HG03558 (cell line): ENCODE data around the gene HCRTR1.

ENCODE experiments used
- ATAC-seq: cut with Tn5 transposase; IDR thresholded peaks from one replicate; pipeline ENCODE4 v1.9.1; 2021; ENCODE audit warnings: moderate number of reproducible peaks; ENCODE audit not compliant: unreplicated experiment; ENCODE audit errors: extremely low read depth

Gene HCRTR1

GRCh38 chr1:31617218-31617915 is at the start of gene HCRTR1:
Gene HCRTR1 (plus strand): TSS chr1:31617689. CDS start chr1:31619193, 1,504 bp downstream.
- ATAC-seq: no peak

- no peak for ATAC-seq
Measured at GRCh38 chr1:31567956-31568570, 49.4 kb upstream of the HCRTR1 start.

DNA sequence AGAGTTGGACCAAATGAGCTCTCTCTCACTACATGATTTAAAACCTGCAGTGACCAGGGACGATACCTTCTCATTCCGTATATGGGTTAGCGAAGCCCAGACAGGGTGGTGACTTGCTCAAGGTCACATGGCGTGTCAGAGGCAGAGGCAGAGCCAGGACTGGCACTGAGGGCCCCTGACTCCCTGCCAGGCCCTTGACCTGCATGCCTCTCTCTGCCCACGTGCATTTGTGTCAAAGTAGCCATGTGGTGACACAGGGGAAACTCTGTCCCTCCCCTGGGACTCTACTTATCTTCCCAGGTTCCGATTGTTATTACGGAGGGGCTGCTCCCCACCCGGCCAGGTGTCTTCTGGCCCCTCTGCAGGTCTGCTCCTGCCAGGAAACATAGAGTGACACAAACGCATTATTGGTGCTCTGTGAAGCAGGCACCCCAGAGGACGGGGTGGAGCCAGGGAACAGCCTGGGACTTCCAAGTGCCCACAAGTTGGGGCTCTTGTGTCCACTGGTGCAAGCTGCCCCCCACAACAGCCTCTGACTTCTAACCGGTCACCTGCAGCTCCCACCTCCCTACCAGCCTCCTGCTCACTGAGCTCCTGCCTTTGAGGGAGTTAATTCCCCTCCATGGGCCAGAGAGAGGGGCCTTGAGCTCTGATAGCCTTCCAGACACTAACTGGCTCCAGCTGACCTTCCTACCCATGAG is 48.4 kb upstream of the HCRTR1 start:
- no peak for ATAC-seq

DNA sequence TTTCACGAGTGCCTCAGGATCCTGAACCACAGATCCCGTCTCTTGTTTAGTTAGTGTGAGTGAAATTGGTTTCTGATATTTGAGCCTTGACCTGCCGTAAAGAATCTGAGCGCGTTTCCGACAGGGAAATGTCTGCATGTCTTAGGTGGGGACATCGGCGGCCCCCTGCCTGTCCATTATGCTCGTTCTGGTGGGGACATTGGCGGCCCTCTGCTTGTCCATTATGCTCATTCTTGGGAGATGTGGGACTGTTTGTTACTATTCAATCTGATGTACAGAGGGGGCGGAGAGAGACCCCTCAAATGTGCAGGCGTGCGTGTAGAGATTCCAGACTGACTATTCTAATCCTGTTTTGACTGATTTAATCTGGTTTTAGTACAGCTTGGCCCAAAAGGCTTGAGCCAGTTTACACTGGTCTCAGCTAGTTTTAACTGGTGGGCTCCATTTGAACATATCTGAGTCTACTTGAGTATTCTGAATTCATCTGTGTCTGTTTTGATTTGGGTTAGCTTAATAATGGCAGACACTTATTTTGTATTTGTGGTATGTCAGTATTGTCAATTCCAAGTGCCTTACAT is 47.8 kb upstream of the HCRTR1 start:
- no peak for ATAC-seq

- ATAC-seq: no peak
Measured at GRCh38 chr1:31570228-31570627, 47.3 kb upstream of the HCRTR1 start.

DNA sequence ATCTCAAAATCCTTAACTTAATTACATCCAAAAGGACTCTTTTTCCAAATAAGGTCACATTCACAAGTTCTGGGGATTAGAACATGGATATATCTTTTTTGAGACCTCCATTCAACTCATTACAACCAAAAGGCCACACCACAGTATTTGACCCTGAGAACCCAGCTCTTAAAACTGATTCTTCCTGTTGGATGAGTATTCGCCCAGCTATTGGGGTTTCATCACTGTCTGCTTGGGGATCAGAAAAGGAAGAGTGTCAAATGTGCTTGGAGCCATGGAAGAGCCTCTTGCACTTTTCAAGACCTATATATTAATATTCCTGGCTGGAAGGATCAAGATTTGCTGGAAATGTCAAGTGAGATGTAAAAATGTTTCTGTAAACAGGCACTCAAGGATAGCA is 46.6 kb upstream of the HCRTR1 start:
- no peak for ATAC-seq

DNA sequence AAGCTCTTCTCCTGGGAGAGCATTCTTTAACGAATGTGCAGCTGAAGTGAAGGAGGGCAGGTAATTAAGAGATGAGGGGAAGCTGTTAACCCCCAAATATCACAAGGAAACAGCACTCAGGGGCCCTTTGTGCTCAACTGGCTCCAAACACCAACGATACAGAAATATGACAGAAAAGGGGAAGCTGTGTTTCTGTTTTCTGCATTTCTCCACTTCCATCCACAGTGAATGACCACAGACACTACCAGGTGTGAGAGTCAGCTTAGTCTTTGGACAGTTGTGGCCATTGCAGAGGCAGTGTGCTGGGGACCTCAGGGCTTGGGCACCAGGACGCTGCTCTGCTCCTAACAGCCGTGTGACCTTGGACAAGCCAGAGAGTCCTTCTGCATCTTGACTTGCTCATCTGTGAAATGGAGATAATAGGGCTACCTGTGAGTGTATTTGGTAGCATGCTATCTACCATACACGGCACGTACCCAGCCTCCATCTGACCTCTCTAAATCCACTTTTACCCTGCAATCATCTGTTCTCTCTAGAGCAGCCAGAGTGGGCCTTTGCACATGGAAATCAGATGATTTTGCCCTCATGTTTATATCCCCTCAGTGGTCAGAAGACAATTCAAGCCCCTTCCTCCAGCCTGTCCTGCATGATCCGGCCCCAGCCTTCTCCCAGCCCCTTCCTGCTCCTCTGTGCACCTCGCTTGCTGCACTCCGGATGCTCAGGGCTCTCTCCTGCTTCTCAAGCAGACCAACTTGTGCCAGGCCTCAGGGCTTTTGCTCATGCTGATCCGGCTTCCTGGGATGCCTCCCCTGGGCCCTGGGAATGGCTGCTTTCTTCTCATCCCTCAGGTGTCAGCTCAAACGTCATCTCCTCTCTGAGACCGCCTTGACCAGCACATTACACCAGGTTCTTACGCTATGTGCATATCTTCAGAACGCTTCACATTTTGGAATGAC is 45.9 kb upstream of the HCRTR1 start:
- ATAC-seq: no peak

GRCh38 chr1:31572323-31573104 is 45.0 kb upstream of the HCRTR1 start:
- ATAC-seq: no peak

GRCh38 chr1:31573261-31573660 is 44.2 kb upstream of the HCRTR1 start:
- no peak for ATAC-seq

- no peak for ATAC-seq
Measured at GRCh38 chr1:31574749-31575368, 42.6 kb upstream of the HCRTR1 start.

DNA sequence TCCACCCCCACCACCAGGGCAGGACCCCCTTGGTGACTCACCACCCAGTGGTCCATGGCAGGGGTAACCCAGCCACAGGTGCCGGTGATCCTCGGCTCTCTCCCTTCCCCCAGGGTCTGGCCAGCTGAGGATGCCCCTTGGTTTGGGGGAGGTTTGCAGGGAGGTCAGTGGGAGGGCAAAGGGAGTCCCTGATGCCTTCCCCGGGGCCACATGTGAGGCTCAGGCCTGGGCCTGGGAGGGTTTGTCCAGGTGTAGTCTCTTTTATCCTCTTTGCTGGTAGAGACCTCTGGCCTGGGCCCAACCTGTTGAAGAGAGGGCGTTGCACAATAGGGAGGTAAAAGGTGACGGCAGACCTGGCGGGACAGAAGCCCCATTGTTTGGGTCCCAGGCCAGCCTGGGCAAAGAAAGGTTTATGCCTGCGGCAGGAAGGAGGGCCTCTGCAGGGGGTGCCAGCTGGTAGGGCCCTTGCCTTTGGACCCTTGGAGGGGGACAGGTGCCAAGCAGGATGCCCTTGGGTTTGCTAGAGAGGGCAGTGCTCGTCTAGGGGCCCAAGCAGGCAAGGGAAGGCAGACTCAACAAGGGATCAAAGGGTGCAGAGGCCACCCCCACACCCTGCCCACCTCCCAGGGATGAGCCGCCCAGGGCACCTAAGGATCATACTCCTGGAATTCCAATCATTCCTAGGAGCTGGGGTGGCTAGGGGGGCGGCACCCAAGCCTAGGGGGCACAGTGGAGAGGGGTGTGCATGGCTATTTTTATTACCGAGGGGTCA is 41.9 kb upstream of the HCRTR1 start:
- no peak for ATAC-seq

DNA sequence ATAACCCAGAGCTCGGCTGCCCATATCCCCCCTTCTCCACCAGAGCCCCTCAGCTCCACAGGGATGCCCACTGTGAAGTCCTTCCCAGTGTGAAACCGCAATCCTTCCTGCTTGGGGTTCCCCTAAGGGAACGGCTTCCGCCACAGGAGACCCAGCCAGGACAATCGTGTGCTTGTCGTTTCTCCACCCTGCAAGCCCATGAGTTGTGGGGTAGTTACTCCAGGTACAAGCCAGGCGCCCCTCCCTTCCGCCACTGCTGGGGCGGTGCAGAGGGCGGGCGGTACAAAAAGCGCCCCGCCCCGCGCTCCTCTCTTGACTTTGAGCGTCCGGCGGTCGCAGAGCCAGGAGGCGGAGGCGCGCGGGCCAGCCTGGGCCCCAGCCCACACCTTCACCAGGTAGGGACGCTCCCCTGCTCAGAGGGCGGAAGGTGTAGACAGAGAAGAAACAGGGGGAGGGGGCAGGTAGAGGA is 41.3 kb upstream of the HCRTR1 start, which contains the start of gene TINAGL1:
Gene TINAGL1 (plus strand): TSS at position 315 of the 469 bp plus-strand sequence. CDS start 634 bp downstream, outside the sequence.
- no peak for ATAC-seq

DNA sequence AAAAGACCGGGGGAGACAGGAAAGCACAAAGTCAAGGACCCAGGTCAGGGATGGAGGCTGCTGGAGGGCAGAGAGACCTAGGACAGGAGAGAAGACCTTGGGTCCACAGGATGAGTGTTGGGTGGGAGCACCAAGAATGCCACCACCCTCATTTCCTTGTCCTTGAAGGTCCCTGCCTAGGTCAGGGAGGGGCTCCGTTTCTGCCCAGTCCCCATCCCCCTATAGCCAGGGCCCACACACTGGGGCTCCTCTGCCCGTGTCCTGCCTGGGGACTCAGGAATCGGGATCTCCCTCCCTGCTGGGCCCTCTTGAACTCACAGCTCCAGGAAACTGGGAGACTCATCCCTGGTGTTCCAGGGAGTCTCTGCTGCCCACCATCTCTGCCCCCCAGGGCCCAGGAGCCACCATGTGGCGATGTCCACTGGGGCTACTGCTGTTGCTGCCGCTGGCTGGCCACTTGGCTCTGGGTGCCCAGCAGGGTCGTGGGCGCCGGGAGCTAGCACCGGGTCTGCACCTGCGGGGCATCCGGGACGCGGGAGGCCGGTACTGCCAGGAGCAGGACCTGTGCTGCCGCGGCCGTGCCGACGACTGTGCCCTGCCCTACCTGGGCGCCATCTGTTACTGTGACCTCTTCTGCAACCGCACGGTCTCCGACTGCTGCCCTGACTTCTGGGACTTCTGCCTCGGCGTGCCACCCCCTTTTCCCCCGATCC is 40.6 kb upstream of the HCRTR1 start:
- ATAC-seq: no peak

- ATAC-seq: no peak
Measured at GRCh38 chr1:31577515-31578192, 39.8 kb upstream of the HCRTR1 start.

DNA sequence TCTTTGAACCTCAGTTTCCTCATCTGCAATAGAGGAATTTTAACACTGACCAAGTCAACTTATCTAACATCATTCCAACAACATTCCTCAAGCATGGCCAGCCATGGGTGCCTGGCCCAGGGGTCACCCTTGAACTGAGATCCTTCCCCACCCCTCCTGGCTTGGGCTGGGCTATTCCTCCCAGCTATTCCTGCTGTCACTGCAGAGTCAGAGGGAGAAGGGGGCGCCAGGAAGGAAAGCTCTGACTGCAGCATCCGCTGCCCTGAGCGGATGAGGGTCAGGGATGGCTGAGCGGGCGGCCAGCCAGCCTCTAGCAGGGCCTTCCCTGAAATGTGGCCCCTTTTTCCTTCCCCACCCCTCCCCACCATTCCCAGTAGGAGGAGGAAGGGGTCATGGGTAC is 38.1 kb upstream of the HCRTR1 start:
- ATAC-seq: no peak

GRCh38 chr1:31580513-31580870 is 37.0 kb upstream of the HCRTR1 start:
- no peak for ATAC-seq
